GM19193 (cell line): ENCODE measurements around the gene LAMC2.

Experiments
- POLR2A ChIP-seq: IDR thresholded peaks from 4 replicates; pipeline ENCODE4 v1.6.1; 2011; ENCODE audit not compliant: insufficient read depth, insufficient read length; ENCODE audit errors: extremely low read depth

The LAMC2 gene

GRCh38 chr1:183239793-183240525 lies 53.9 kb downstream of the LAMC2 start:
- TF ChIP-seq POLR2A: no peak

GRCh38 chr1:183240526-183240825 lies 54.4 kb downstream of the LAMC2 start:
- no peak for TF ChIP-seq POLR2A

GRCh38 chr1:183241471-183241870 lies 55.4 kb downstream of the LAMC2 start:
- no peak for TF ChIP-seq POLR2A

GRCh38 chr1:183242556-183242955 lies 56.5 kb downstream of the LAMC2 start:
- no peak for TF ChIP-seq POLR2A

GRCh38 chr1:183243161-183244050 lies 57.3 kb downstream of the LAMC2 start:
- no peak for TF ChIP-seq POLR2A

GRCh38 chr1:183244466-183244865 lies 58.4 kb downstream of the LAMC2 start:
- no peak for TF ChIP-seq POLR2A

- TF ChIP-seq POLR2A: no peak
These were observed 59.3 kb downstream of the LAMC2 start for GRCh38 chr1:183245357-183245756.

GRCh38 chr1:183246436-183246835 lies 60.4 kb downstream of the LAMC2 start:
- no peak for TF ChIP-seq POLR2A

GRCh38 chr1:183247066-183247465 lies 61.0 kb downstream of the LAMC2 start:
- TF ChIP-seq POLR2A: no peak

GRCh38 chr1:183247484-183247883 lies 61.4 kb downstream of the LAMC2 start:
- no peak for TF ChIP-seq POLR2A

GRCh38 chr1:183247931-183248330 lies 61.9 kb downstream of the LAMC2 start:
- TF ChIP-seq POLR2A: no peak

- TF ChIP-seq POLR2A: no peak
These were observed 63.1 kb downstream of the LAMC2 start for GRCh38 chr1:183248989-183249691.

GRCh38 chr1:183249941-183250452 lies 63.9 kb downstream of the LAMC2 start:
- TF ChIP-seq POLR2A: no peak

GRCh38 chr1:183251101-183251958 lies 65.3 kb downstream of the LAMC2 start:
- TF ChIP-seq POLR2A: no peak
